ENCODE data around the gene FAM107B.

The FAM107B gene

GRCh38 chr10:14664345-14664744, 110.4 kb downstream of the FAM107B start:
- Histone ChIP-seq H3K36me3 (ENCODE audit: control insufficient read depth in 2 of 2, insufficient read depth in 1 of 2, low read length in 2 of 2) (no peaks in the 10 kb centered on the region), H3K27ac (ENCODE audit: extremely low read depth, low read depth, low read length) (no peak overlapping the region), H3K4me3 (ENCODE audit: low read depth, low read length) (no peak overlapping the region), H3K9me3 (ENCODE audit: control insufficient read depth, insufficient read depth, low read depth, low read length) (no peaks in the 10 kb centered on the region), H3K4me1 (ENCODE audit: control insufficient read depth, insufficient read depth, low read length) (0 out of 2 replicates have a peak, but pooled peaks cover 3% of the 10 kb centered on the region)
- POLR2A ChIA-PET, result no interaction called here
- CTCF ChIA-PET, result interaction anchor here (0.9 kb wide), 1 partner anchor 14 kb away, joined by 3 read pairs; no protein-coding TSS in a partner anchor
- TF ChIP-seq ZNF184 (tag by site-specific recombination; IDR thresholded peaks at IDR 0.05) (no peak), ZNF37A (tag by site-specific recombination; IDR thresholded peaks at IDR 0.05) (no peak), ZNF585B (tag by site-specific recombination; IDR thresholded peaks at IDR 0.05) (no peak), PRDM2 (tag by site-specific recombination; IDR thresholded peaks at IDR 0.05; ENCODE audit: borderline replicate concordance) (no peak), ZNF23 (tag by site-specific recombination; IDR thresholded peaks at IDR 0.05; ENCODE audit: borderline replicate concordance) (no peak), GLIS1 (tag by site-specific recombination; IDR thresholded peaks at IDR 0.05) (no peak), ZNF76 (tag by site-specific recombination; IDR thresholded peaks at IDR 0.05; ENCODE audit: borderline replicate concordance, low read depth) (no peak), ZNF354C (tag by site-specific recombination; IDR thresholded peaks at IDR 0.05; ENCODE audit: borderline replicate concordance, low read depth) (no peak), GFI1B (tag by site-specific recombination; IDR thresholded peaks at IDR 0.05) (no peak), ZNF830 (tag by site-specific recombination; IDR thresholded peaks at IDR 0.05; ENCODE audit: low read depth) (no peak), ZNF148 (tag by site-specific recombination; IDR thresholded peaks at IDR 0.05; ENCODE audit: borderline replicate concordance) (no peak), ZEB2 (tag by site-specific recombination; IDR thresholded peaks at IDR 0.05) (no peak), ZNF548 (tag by site-specific recombination; IDR thresholded peaks at IDR 0.05) (no peak), ZNF580 (tag by site-specific recombination; IDR thresholded peaks at IDR 0.05) (no peak), MYNN (tag by site-specific recombination; IDR thresholded peaks at IDR 0.05; ENCODE audit: borderline replicate concordance) (no peak), ZXDB (tag by site-specific recombination; IDR thresholded peaks at IDR 0.05) (no peak), ZNF146 (tag by site-specific recombination; IDR thresholded peaks at IDR 0.05) (no peak), PATZ1 (tag by site-specific recombination; IDR thresholded peaks at IDR 0.05) (no peak)

Data from HEK293 (cell line).